ENCODE results near the gene PADI2.

DNA sequence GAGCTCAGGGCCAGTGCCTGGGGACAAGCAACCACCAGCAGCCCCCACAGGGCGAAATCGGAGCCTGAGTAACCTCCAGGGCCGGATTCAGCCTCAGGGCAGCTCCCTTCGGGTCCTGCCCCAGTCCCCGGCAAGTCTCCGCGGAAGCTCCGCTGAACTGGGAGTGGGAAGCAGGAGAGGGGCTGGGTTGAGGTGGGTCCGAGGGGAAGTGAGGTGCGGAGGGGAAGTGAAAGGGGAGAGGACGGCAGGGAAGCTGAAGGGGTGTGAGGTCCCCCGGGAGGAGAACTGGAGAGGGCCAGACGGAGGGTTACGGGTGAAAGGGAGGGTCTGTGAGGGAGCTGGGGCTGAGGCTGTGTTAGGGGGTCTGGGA lies 560 bp downstream of the PADI2 start:
- TF ChIP-seq, protein P1, sequence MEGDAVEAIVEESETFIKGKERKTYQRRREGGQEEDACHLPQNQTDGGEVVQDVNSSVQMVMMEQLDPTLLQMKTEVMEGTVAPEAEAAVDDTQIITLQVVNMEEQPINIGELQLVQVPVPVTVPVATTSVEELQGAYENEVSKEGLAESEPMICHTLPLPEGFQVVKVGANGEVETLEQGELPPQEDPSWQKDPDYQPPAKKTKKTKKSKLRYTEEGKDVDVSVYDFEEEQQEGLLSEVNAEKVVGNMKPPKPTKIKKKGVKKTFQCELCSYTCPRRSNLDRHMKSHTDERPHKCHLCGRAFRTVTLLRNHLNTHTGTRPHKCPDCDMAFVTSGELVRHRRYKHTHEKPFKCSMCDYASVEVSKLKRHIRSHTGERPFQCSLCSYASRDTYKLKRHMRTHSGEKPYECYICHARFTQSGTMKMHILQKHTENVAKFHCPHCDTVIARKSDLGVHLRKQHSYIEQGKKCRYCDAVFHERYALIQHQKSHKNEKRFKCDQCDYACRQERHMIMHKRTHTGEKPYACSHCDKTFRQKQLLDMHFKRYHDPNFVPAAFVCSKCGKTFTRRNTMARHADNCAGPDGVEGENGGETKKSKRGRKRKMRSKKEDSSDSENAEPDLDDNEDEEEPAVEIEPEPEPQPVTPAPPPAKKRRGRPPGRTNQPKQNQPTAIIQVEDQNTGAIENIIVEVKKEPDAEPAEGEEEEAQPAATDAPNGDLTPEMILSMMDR (IDR thresholded peaks at IDR 0.05): no peak
- no peak for TF ChIP-seq POLR2A (IDR thresholded peaks at IDR 0.05)

Data from upper lobe of left lung (tissue), 4 donors.